BJ (cell line): ENCODE measurements around the gene WDFY2. TPM values are rescaled to one million over a fixed set of nuclear protein-coding genes. Genes with fewer than 3 reads are reported as not detected.
"Not testable (repeated sequence)": the region's sequence is repeated elsewhere in the genome, so short reads cannot be mapped to it uniquely, and the experiment has no call there.

Source experiments
- CTCF ChIA-PET: fragments of 350-600 bp; formaldehyde crosslinking; extraction: SDS; loops from one replicate; lab custom pipeline; 2021; ENCODE audit warnings: antibody characterized with exemption, inconsistent platforms; lab: Yijun Ruan, JAX
- POLR2A ChIA-PET: fragments of 300-600 bp; sonication (Branson Sonifier 250); formaldehyde crosslinking; extraction: SDS; loops from one replicate; lab custom pipeline; 2021; ENCODE audit warnings: antibody characterized with exemption; lab: Charles Lee
- DNase-seq: peaks from one replicate; pipeline ENCODE4 v3.0.0-alpha.2; 2011; ENCODE audit warnings: low read depth
- H3K27me3 ChIP-seq: 2 replicates; pipeline ENCODE4 v1.6.0; 2011; ENCODE audit warnings: low read length; ENCODE audit not compliant: control insufficient read depth, insufficient read depth
- H3K36me3 ChIP-seq: 2 replicates; pipeline ENCODE4 v1.5.1; 2011; ENCODE audit warnings: low read length; ENCODE audit not compliant: control insufficient read depth, insufficient read depth
- H3K4me3 ChIP-seq: 2 replicates; pipeline ENCODE4 v1.5.1; 2011; ENCODE audit warnings: low read depth, mild to moderate bottlenecking, control low read depth, low read length
- CTCF ChIP-seq: IDR thresholded peaks from 2 replicates; pipeline ENCODE4 v1.5.1; 2011; ENCODE audit warnings: low read depth, mild to moderate bottlenecking, control low read depth, inconsistent platforms, low read length, moderate library complexity; ENCODE audit not compliant: insufficient read depth
- polyA plus RNA-seq: library from polyadenylated mRNA; depleted of rRNA; stranded (reverse); fragments of >200 nt; gene quantifications from 2 replicates; pipeline ENCODE4 v1.2.3, GENCODE V29; 2011

Gene WDFY2
- polyA plus RNA-seq, 1 experiment, result 4.3 TPM

GRCh38 chr13:51689663-51689996 is 105.4 kb downstream of the WDFY2 start:
- no peak for DNase-seq
- POLR2A ChIA-PET, result no interaction called here
- no peaks in the 10 kb centered on the region for H3K36me3 ChIP-seq
- H3K27me3 ChIP-seq, result no peaks in the 10 kb centered on the region
- no peak for TF ChIP-seq CTCF
- no peak overlapping the region for H3K4me3 ChIP-seq
- CTCF ChIA-PET, result interaction anchor here (0.8 kb wide), 1 partner anchor 42 kb away, joined by 5 read pairs; no protein-coding TSS in a partner anchor

GRCh38 chr13:51695677-51696076 is 111.4 kb downstream of the WDFY2 start:
- CTCF ChIA-PET, POLR2A ChIA-PET, H3K27me3 ChIP-seq, H3K36me3 ChIP-seq, DNase-seq, H3K4me3 ChIP-seq: not testable (repeated sequence)

- H3K36me3 ChIP-seq, result no peaks in the 10 kb centered on the region; the same call in 1 of the 2 replicates
- no peak for TF ChIP-seq CTCF
- CTCF ChIA-PET, result interaction anchor here (0.7 to 2.1 kb wide), 4 partner anchors 8 to 22 kb away, joined by 3 to 4 read pairs (median 4); no protein-coding TSS in a partner anchor
- POLR2A ChIA-PET, result no interaction called here
- H3K4me3 ChIP-seq, result no peak overlapping the region
- no peak for DNase-seq
- H3K27me3 ChIP-seq, result no peaks in the 10 kb centered on the region
These were observed 112.9 kb downstream of the WDFY2 start for GRCh38 chr13:51697181-51697580.

GRCh38 chr13:51697855-51698254 is 113.6 kb downstream of the WDFY2 start:
- CTCF ChIA-PET, result interaction anchor here (0.7 to 2.1 kb wide), 4 partner anchors 9 to 21 kb away, joined by 3 to 4 read pairs (median 4); no protein-coding TSS in a partner anchor
- DNase-seq, result no peak
- no peak overlapping the region for H3K4me3 ChIP-seq
- no peak for TF ChIP-seq CTCF
- H3K27me3 ChIP-seq, result no peaks in the 10 kb centered on the region
- POLR2A ChIA-PET, result no interaction called here
- no peaks in the 10 kb centered on the region; the same call in 1 of the 2 replicates for H3K36me3 ChIP-seq

GRCh38 chr13:51698352-51698751 is 114.1 kb downstream of the WDFY2 start:
- Histone ChIP-seq H3K4me3 (no peak overlapping the region), H3K36me3 (no peaks in the 10 kb centered on the region; the same call in 1 of the 2 replicates), H3K27me3 (no peaks in the 10 kb centered on the region)
- ChIA-PET POLR2A (no interaction called here), CTCF (interaction anchor here (0.9 to 2.1 kb wide), 3 partner anchors 10 to 21 kb away, joined by 3 to 4 read pairs (median 3); no protein-coding TSS in a partner anchor)
- DNase-seq, result no peak
- no peak for TF ChIP-seq CTCF
